IPS DF 6.9 (cell line): ENCODE data around the gene CFAP210.
"Not testable (repeated sequence)": the region's sequence is repeated elsewhere in the genome, so short reads cannot be mapped to it uniquely, and the experiment has no call there.

Source experiments
- DNase-seq: peaks from one replicate; pipeline ENCODE4 v3.0.0-alpha.2; 2013; ENCODE audit warnings: low read depth, low spot score
- H3K27ac ChIP-seq: one replicate; pipeline ENCODE4 v1.5.1; 2013; ENCODE audit warnings: low read length, control low read depth
- H3K27me3 ChIP-seq: 2 replicates; pipeline ENCODE4 v1.6.1; 2013; ENCODE audit warnings: mild to moderate bottlenecking, low read length; ENCODE audit not compliant: control insufficient read depth, insufficient read depth
- H3K36me3 ChIP-seq: 2 replicates; pipeline ENCODE4 v1.6.1; 2013; ENCODE audit warnings: low read length; ENCODE audit not compliant: control insufficient read depth, insufficient read depth
- H3K4me1 ChIP-seq: 2 replicates; pipeline ENCODE4 v1.6.1; 2013; ENCODE audit warnings: low read length; ENCODE audit not compliant: control insufficient read depth, insufficient read depth
- H3K4me3 ChIP-seq: 2 replicates; pipeline ENCODE4 v1.5.1; 2013; ENCODE audit warnings: mild to moderate bottlenecking, low read length
- H3K9me3 ChIP-seq: 2 replicates; pipeline ENCODE4 v1.6.1; 2013; ENCODE audit warnings: low read length, inconsistent platforms; ENCODE audit not compliant: control insufficient read depth, insufficient read depth
- WGBS: extraction: QIAGEN DNeasy Blood & Tissue Kit; methylation state at CpG from one replicate; pipeline ENCODE4 v1.1.7; 2013; ENCODE audit warnings: mixed read lengths, missing lambda C conversion rate; ENCODE audit not compliant: insufficient read length, insufficient coverage; 5-methylcytosine and 5-hydroxymethylcytosine counted together

Gene CFAP210

DNA sequence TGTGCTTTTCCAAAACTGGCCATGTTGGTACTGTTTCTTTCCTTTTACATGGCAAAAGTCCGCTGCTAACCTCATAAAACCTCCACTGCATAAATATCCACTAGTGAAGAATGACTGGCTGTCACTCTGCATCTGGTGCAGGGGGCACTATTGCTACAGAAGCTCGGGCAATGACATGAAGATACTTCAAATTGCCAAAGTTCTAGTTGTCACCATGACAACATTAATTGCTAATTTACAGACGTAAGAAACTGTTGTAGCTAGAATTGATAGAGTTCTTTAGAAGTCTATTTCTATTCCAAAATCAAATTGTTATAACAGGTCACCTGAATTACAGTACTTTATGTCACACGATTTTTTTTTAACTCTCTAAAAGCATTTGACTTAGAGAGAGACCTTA is 845 bp downstream of the CFAP210 start:
- no peak overlapping the region for H3K27ac ChIP-seq
- H3K36me3 ChIP-seq: no peaks in the 10 kb centered on the region
- H3K4me1 ChIP-seq: no peaks in the 10 kb centered on the region
- no peak overlapping the region for H3K4me3 ChIP-seq
- no peaks in the 10 kb centered on the region for H3K9me3 ChIP-seq
- H3K27me3 ChIP-seq: no peaks in the 10 kb centered on the region
- no CpG with 5 or more reads among the region's 4 CpGs for WGBS
- no peak for DNase-seq

DNA sequence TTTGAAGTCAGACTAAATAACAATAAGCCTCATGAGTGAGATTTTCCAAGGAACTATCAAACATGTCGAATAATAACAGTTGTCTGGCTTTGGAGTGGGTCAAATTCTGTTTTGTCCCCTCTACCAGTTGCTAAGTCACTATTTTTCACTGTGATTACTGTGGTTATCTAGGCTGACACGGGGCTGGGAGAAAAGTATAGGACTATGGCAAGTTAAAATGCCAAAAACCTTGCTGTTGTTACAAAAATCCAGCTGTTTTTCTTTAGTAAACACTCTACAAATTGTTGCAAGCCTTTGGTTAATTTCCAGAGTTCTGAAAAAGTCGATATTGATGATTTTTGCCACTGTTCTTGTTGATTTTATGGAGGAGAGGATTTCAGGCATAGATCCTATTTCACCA is 1.5 kb downstream of the CFAP210 start:
- H3K36me3 ChIP-seq: no peaks in the 10 kb centered on the region
- DNase-seq: no peak
- H3K4me3 ChIP-seq: no peak overlapping the region
- H3K27ac ChIP-seq: no peak overlapping the region
- H3K27me3 ChIP-seq: no peaks in the 10 kb centered on the region
- WGBS: no CpG with 5 or more reads among the region's 3 CpGs
- no peaks in the 10 kb centered on the region for H3K4me1 ChIP-seq
- H3K9me3 ChIP-seq: no peaks in the 10 kb centered on the region

DNA sequence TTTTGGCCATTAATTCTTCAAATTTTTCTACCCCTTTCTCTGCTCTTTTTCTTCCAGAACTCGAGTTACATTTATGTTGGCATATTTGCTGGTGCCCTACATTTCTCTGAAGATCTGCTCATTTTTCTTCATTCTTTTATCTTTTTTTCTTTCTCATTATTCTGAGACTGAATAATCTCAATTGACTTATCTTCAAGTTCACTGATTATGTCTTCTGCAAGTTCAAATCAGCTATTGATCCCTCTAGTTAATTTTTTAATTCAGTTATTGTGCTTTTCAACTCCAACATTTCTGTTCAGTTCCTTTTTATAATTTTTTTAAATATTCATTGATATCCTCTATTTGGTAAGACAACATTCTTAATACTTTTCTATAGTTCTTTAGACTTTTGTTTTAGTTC is 3.2 kb downstream of the CFAP210 start:
- DNase-seq: no peak
- H3K4me3 ChIP-seq: no peak overlapping the region
- no peaks in the 10 kb centered on the region for H3K36me3 ChIP-seq
- H3K27ac ChIP-seq: no peak overlapping the region
- no peaks in the 10 kb centered on the region for H3K4me1 ChIP-seq
- no peaks in the 10 kb centered on the region for H3K27me3 ChIP-seq
- H3K9me3 ChIP-seq: no peaks in the 10 kb centered on the region; the same call in 1 of the 2 replicates
- no CpG with 5 or more reads among the region's 1 CpG for WGBS

DNA sequence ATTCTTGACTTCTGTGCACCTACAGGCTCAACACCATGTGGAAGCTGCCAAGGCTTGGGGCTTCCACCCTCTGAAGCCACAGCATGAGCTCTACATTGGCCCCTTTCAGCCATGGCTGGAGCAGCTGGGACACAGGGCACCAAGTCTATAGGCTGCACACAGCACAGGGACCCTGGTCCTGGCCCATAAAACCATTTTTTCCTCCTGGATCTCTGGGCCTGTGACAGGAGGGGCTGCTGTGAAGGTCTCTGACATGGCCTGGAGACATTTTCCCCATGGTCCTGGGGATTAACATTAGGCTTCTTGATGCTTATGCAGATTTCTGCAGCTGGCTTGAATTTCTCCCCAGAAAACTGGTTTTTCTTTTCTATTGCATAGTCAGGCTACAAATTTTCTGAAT is 6.3 kb downstream of the CFAP210 start:
- not testable (repeated sequence) for H3K36me3 ChIP-seq, H3K4me1 ChIP-seq, H3K9me3 ChIP-seq, H3K4me3 ChIP-seq, H3K27ac ChIP-seq, H3K27me3 ChIP-seq, DNase-seq

DNA sequence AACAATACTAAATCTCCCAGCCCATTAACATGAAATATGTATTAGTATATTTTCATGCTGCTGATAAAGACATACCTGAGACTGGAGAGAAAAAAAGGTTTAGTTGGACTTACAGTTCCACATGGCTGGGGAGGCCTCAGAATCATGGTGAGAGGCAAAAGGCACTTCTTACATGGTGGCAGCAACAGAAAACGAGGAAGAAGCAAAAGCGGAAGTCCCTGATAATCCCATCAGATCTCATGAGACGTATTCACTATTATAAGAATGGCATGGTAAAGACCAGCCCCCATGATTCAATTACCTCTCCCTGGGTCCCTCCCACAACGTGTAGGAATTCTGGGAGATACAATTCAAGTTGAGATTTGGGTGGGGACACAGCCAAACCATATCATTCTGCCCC is 7.4 kb downstream of the CFAP210 start:
- H3K9me3 ChIP-seq, DNase-seq, H3K36me3 ChIP-seq, H3K4me1 ChIP-seq, H3K27me3 ChIP-seq, H3K4me3 ChIP-seq, H3K27ac ChIP-seq: not testable (repeated sequence)
- WGBS: no CpG with 5 or more reads among the region's 4 CpGs

DNA sequence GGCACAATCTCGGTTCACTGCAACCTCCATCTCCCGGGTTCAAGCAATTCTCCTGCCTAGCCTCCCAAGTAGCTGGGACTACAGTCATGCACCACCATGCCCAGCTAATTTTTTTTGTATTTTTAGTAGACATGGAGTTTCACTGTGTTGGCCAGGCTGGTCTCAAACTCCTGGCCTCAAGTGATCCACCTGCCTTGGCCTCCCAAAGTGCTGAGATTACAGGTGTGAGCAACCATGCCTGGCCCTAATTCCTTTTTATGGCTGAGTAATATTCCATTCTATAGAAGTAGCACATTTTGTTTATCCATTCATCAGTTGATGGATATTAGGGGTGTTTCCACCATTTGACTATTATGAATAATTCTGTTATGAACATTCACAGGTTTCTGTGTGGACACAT is 9.5 kb downstream of the CFAP210 start:
- not testable (repeated sequence) for H3K27ac ChIP-seq, H3K4me1 ChIP-seq, DNase-seq, H3K36me3 ChIP-seq, H3K4me3 ChIP-seq, H3K9me3 ChIP-seq, H3K27me3 ChIP-seq
- no CpG with 5 or more reads among the region's 2 CpGs for WGBS

DNA sequence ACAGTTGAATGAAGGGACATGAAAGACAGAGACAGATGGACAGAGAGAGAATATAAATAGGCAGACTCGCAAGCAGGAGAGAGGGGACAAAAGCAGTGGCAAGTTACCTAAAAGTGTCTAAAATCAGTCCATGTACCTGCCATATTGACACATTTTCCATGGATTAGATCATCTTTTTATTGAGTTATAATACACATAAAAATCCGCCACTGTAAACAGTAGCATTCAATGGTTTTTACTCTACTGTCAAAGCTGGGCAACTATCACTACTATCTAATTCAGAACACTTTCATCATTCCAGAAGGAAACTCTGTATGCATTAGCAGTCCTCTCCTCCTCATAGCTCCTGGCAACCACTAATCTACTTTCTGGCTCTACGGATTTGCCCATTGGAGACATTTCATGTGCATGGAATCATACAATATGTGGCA is 10.1 kb downstream of the CFAP210 start:
- Histone ChIP-seq H3K9me3 (no peaks in the 10 kb centered on the region; the same call in 1 of the 2 replicates), H3K27ac (no peak overlapping the region), H3K27me3 (no peaks in the 10 kb centered on the region), H3K4me1 (no peaks in the 10 kb centered on the region; the same call in 1 of the 2 replicates), H3K4me3 (no peak overlapping the region), H3K36me3 (no peaks in the 10 kb centered on the region)
- no CpG with 5 or more reads among the region's 3 CpGs for WGBS
- no peak for DNase-seq

DNA sequence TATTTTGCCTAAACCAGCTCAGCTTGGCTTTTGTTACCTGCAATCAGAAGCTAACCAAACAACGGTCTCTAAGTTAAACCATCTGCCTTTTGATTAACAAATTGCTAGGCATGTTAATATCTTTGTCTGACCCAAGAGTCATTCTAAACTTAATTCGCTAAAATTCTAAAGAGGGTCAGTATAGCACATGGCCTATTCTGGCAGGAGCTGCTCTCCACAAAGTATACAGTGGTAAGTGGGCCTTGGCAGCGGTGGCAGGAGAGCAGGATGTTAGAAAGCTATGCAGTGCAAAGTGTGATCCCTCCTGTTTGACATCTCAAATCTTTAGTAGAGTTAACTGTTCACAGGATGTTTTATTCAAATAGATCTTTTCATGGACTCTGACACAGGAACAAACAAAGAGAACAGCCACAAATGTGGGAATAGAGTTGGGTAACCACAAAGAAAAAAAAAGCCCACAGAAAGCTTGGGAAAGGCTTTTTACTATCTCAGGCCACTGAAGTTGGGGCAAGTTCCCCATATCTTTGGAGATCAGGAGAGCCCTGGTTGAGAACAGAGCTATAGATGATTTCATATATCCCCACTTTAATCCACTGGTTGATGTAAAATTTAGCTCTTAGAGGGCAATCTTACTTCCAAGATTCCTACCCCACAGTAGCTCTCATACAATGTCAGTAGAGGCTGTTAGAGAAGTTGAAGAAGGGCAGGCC is 10.6 kb downstream of the CFAP210 start:
- no CpG with 5 or more reads among the region's 3 CpGs for WGBS
- no peak overlapping the region for H3K27ac ChIP-seq
- no peak overlapping the region for H3K4me3 ChIP-seq
- DNase-seq: no peak
- H3K4me1 ChIP-seq: no peaks in the 10 kb centered on the region; the same call in 1 of the 2 replicates
- no peaks in the 10 kb centered on the region; the same call in 1 of the 2 replicates for H3K9me3 ChIP-seq
- H3K36me3 ChIP-seq: no peaks in the 10 kb centered on the region
- H3K27me3 ChIP-seq: no peaks in the 10 kb centered on the region

DNA sequence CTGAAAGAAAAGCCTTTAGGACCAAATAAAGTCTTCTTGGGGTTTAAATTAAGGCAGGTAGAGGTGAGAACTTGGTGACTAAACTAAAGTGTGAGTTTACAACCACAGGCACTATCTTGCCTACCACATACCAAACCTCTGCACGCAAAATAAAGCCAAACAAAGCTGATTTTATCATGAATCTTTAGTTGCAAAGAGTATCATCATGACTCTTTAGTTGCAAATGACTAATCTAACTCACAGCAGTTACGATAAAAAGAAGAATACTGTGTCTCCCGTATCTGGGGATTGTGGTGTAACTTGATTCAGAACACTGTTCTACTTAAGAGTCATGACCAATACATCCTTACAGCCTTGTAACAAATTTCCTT is 11.2 kb downstream of the CFAP210 start:
- no peak for DNase-seq
- no CpG with 5 or more reads among the region's 3 CpGs for WGBS
- H3K4me1 ChIP-seq: no peaks in the 10 kb centered on the region; the same call in 1 of the 2 replicates
- no peak overlapping the region for H3K4me3 ChIP-seq
- no peaks in the 10 kb centered on the region; the same call in 1 of the 2 replicates for H3K9me3 ChIP-seq
- H3K36me3 ChIP-seq: no peaks in the 10 kb centered on the region
- H3K27ac ChIP-seq: no peak overlapping the region
- H3K27me3 ChIP-seq: no peaks in the 10 kb centered on the region

DNA sequence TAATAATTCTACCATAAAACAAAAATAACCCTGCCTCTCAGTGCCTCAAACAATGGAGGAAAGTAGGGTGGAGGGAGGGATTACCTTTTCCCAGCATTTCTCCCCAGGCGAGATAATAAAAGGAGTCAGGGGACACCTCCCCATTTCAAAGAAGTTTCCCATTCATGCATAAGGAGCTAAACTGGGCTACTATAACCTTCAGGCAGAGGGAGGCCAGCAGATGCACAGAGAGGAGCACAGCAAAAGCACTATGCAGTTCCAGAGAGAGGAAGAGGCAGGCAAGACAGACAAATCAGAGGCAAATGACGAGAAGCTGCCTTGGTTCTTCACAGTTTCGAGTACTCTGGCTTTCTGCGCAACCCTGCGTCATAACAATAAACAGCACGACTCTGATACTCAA is 17.4 kb downstream of the CFAP210 start:
- H3K4me3 ChIP-seq: no peak overlapping the region
- no peaks in the 10 kb centered on the region for H3K9me3 ChIP-seq
- H3K4me1 ChIP-seq: no peaks in the 10 kb centered on the region
- H3K27ac ChIP-seq: no peak overlapping the region
- H3K36me3 ChIP-seq: no peaks in the 10 kb centered on the region
- H3K27me3 ChIP-seq: no peaks in the 10 kb centered on the region
- no CpG with 5 or more reads among the region's 6 CpGs for WGBS
- DNase-seq: no peak

DNA sequence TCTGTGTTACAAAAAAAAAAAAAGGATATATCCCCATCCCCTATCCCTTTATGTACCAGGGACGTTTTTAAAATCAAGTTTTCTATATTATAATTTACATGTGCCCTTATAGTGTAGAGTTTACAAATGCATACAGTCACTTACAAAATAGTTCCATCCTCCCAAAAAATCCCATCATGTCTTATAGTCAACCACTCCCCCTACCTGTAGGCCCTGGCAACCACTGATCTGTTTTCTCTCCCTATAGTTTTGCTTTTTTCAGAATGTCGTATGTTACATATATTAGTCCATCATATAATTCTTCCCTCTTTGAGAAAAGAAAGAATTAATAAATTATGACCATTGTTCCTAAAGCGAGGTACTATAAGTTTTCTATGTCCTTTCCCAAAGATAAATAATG is 17.8 kb downstream of the CFAP210 start:
- Histone ChIP-seq H3K9me3 (no peaks in the 10 kb centered on the region), H3K4me1 (no peaks in the 10 kb centered on the region), H3K4me3 (no peak overlapping the region), H3K27ac (no peak overlapping the region), H3K36me3 (no peaks in the 10 kb centered on the region), H3K27me3 (no peaks in the 10 kb centered on the region)
- no CpG with 5 or more reads among the region's 3 CpGs for WGBS
- no peak for DNase-seq
